ENCODE data around the gene CYTH1.

GRCh38 chr17:78672871-78673371 is 109.2 kb downstream of the CYTH1 start:
- no peak for TF ChIP-seq EZH2phosphoT487 (IDR thresholded peaks at IDR 0.05; ENCODE audit: insufficient read depth, low read depth)
- no peak for TF ChIP-seq EZH2 (IDR thresholded peaks at IDR 0.05; ENCODE audit: insufficient read depth, poor library complexity, severe bottlenecking)

Data from GM23248 (cell line).